GM18909 (cell line): ENCODE measurements around the gene CLIC3.
"Not testable (repeated sequence)": the region's sequence is repeated elsewhere in the genome, so short reads cannot be mapped to it uniquely, and the experiment has no call there.

Experiments used
- ATAC-seq: cut with Tn5 transposase; IDR thresholded peaks from one replicate; pipeline ENCODE4 v1.9.1; 2021; ENCODE audit warnings: mild to moderate bottlenecking; ENCODE audit not compliant: unreplicated experiment, poor library complexity

The CLIC3 gene, protein sequence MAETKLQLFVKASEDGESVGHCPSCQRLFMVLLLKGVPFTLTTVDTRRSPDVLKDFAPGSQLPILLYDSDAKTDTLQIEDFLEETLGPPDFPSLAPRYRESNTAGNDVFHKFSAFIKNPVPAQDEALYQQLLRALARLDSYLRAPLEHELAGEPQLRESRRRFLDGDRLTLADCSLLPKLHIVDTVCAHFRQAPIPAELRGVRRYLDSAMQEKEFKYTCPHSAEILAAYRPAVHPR

DNA sequence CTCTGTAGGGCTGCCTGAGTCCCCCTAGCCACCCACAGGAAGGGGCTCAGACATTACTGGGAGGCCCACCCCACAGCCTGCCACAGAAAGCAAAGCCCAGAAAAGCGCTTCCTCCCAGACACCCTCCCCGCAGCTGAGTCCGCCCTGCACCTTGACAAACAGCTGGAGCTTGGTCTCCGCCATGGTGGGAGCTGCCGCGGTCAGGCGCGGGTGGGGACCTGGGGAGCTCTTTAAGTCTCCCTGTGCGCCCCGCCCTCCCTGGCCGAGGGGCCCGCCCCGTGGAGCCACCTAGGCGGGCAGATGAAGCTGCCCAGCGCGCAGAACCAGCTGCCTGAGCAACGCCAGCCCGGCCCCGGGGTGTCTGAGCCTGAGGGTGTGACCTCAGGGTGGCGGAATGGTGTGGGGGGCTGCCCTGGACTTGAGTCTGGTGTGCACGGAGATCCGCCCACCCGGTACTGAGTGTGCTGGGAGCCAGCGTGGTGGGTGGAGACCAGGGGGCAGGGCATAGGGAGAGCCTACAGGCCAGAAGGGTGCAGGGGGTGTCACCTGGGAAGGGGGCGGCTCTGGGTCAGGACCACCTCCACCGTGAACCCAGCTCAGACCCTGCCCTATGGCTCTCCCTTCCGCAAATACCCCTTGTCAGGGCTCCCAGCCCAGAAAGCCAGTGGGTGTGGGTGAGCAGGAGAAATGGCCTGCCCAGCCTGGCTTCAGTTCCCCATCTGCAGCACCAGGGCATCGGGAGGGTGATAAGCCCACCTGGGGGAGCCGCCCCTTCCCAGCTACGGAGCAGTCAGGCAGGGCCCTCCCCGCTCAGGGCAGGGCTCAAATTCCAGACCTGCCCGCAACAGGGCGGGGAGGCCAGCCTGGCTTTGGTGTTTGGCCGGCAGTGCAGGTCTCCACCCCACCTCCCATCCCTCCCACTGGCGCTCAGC, at the start of gene CLIC3:
Gene CLIC3, minus strand, starts transcription at position 208 of the 932 bp plus-strand sequence. Its CDS starts 25 bp downstream, at position 183.
- ATAC-seq: no peak

DNA sequence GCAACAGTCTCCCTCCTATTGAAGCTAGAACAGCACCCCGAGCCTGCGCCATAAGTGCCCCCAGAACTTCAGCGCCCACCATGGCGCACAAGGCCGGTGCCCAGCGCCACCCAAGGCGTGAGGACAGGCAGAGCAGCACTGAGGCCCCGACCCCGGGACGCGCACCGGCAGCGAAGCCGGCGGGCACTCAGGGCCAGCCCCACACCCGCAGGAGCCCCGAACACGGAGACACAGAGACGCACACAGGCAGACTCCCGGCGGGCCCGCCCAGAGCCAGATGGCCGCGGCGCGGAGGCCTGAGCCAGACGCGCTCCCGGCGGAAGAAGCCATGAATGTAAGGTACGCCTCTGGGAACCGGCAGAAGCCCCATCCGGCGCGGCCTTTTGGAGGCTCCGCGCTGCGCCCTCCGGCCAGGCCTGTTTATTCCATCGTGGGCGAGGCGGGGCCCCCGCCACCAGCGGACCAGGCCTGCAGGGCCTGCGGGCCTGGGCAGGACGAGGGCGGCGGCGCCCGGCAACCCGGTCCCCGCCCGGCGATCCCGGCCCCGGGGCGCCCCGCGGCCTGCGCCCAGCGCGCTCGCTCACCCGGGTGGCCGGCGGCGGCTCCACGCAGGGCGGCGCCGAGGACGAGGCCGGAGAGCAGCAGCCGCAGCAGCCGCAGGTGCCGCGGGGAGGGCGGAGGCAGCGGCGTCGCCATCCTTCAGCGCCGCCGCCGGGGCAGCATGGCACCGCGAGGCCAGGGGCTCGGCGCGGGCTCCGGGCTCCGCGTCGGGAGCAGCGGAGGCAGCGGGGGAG, 49.1 kb upstream of the CLIC3 start:
- ATAC-seq: no peak

- ATAC-seq: no peak
These were observed 48.3 kb upstream of the CLIC3 start for GRCh38 chr9:137044502-137045177.

DNA sequence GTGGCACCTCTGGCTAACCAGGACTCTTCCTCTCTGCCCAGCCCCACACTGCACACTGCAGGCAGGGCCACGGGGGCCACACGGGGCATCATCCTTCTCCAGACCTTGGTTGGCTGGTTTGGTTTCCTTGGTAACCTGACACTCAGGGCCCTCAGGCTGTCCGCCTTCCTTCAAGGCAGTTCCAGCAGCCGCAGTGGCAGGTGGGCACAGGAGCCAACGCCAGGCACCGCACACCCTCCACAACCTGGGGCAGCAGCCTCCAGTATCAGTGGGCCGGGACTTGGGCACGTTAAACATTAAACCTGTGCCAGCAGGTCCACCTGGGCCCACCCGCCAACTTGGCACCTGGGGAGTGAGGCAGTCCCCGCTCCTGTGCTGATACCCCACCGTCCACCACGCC, 47.7 kb upstream of the CLIC3 start:
- ATAC-seq: no peak

DNA sequence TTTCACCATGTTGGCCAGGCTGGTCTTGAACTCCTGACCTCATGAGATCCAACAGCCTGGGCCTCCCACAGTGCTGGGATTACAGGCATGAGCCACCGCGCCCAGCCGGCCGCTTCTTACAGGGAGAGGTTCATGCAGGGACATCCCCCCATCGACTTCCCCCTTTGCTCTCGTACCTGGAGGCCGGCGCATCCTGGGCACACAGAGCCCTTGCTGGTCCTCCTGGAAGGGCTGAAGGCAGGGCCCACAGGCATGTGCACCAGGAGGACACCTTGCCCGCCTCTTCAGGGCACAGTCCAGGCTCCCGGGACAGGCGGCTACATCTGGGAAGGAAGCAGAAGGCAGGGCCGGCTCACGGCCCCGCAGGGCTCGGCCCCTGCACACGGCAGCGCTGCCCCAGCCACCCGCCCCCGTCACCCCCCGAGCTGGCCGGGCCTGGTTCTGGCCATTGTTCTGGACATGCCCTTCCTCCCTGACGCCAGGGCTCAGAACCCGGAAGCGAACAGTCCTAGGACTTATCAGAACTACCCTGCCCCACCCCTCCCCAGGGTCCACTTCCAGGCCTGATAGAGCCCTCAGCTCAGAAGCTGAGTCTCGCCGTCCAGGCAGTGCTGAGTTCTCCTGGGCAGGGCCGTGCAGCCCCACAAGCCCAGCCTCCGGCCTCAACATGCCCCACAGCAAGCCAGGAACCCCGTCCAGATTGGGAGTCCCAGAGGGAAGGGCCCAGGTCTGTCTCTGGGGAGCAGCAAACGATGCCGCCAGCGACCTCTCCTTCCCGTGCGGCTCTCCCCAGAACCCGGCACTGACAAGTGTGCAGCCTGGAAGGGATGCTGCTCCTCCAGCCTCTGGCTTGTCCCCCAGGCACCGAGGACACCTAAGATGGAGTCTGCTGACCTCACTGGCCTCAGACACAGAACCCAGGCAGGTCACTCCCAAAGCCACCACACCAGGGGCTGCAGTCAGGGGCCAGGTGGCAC, 46.7 kb upstream of the CLIC3 start:
- no peak for ATAC-seq

DNA sequence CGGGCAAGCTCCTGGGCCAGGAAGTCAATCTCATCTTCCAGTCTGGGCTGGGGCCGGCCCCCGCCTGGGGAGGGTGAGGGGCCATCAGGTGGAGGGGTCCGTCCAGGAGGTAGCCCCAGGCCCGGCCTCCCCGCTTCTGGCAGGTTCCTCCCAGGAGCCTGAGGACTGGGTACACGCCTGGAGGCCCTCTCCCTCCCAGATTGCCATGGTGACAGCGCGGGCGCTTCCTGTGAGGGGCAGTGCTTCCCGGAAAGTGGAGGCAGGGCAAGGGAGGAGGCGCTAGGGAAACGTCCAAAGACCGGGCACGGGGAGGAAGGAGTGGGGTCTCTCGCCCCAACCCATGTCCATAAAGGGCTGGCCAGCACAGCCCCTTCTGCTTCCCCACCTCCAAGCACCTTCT, 44.8 kb upstream of the CLIC3 start:
- no peak for ATAC-seq

DNA sequence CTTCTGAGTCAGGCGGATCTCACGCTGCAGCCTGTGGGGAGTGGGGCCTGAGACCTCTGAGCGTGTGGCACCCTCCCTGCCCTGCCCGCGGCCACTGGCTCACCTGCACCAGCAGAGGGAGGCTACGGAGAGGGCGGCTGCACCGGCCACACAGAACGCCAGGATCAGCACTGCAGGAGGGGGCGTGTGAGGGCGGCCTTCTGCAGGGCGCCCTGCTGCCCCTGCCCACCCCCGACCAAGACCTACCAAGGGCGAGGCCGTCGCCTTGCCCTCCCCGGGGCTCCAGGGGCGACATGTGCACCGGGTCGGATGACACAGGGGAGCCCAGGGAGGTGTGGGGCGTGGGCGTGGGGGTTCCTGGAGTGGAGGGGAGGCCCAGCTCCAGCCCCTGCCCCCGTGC, 44.2 kb upstream of the CLIC3 start:
- no peak for ATAC-seq

DNA sequence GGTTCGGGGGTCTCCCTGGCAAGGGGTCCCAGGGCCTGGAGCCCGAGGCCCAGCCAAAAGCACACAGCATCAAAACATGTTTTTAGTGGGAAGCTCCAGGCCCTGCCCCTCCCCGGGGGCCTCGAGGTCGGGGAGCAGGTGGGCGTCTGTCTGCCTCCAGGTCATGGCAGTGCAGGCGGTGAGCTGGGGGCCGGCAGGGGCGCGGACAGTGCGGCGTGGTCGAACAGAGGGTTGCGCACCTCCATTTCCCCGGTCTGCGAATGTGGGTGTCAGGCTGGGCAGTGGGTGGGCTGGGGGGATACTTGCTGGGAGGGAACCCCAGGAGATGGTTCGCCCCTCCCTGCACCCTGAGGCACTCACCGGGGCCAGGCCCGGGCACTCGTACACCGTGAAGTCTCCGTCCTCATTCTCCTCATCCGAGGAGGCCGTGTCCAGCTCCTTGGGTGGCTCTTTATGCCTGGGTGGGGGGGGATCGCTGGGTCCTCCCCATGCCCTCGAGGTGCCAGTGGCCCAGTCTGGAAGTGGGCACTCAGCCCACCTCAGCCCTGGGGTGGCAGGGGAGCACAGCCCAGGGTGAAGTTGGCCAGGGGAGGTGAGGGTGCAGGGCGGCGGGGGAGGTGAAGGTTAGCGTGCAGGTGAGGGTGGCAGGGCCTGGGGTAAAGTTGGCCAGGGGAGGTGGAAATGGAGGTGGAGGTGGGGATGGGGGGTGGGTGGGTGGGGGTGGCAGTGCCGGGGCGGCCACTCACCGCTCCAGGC, 43.4 kb upstream of the CLIC3 start:
- ATAC-seq: no peak

DNA sequence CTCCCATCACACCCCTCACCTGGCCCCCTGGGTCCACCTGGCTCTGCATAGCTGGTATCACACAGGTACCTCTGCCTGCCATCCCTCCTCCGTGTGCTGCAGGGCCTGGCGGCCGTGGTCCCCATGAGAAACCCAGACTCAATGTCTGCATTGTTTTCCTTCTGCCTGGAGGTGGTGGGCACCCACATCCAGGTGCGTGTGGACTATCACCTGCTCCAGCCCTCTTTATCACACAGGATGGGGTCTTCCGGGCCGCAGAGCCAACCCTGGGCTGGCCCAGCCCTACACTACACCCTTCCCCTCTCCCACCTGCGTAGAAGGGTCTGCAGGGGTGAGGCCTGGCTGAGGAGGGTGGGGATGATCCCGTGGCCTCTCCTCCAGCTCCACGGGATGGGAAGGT, 42.5 kb upstream of the CLIC3 start:
- ATAC-seq: no peak

DNA sequence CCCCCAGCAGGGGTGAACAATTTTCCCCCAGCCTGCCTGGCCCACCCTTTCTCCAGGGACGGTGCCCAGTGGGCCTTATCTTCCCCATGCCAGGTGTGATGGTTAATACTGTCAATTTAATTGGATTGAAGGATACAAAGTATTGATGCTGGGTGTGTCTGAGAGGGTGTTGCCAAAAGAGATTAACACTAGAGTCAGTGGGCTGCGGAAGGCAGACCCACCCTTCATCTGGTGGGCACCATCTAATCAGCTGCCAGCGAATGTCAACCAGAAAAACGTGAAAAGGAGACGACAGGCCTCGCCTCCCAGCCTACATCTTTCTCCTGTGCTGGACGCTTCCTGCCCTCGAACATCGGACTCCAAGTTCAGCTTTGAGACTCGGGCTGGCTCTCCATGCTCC, 41.1 kb upstream of the CLIC3 start:
- ATAC-seq: no peak

GRCh38 chr9:137037035-137037434, 40.7 kb upstream of the CLIC3 start:
- ATAC-seq: no peak

DNA sequence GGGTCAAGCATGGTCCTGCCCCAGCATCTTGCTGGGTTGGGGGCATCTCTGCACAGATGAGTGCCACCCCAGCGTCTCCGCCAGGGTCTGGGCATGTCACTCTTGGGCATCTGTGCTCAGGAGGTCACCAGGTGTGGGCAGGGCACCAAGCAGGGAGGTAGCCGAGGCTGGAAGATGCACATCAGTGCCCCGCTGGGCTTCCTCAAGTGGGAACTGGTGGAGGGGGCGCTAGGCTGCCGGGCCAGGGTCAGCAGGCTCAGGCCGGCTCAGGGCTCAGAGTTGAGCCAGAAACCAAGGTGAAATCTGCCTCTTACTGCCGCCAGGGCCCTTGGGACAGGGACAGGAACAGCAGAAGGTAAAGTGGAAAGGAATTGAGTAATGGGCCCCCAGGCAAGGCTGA, 39.6 kb upstream of the CLIC3 start:
- ATAC-seq: no peak

DNA sequence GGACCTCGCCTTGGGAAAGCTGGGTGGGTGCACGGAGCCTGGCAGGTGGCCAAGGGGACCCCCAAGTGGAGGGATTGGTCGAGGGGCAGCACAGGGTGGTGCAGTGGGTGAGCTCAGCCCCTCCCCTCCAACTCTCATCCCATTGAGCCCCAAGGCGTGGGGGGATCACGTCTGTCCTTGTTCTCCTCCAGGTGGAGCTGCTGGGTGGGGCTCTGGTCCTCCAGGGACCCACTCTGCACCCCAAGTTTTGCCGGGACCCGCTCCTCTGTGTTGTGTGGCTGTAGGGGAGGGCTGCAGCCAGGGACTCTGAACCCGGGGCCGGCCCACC, 39.1 kb upstream of the CLIC3 start:
- no peak for ATAC-seq

- ATAC-seq: peak; percentile 53
These were observed 38.5 kb upstream of the CLIC3 start for GRCh38 chr9:137034709-137035506.

- no peak for ATAC-seq
These were observed 37.8 kb upstream of the CLIC3 start for GRCh38 chr9:137034039-137034708.

DNA sequence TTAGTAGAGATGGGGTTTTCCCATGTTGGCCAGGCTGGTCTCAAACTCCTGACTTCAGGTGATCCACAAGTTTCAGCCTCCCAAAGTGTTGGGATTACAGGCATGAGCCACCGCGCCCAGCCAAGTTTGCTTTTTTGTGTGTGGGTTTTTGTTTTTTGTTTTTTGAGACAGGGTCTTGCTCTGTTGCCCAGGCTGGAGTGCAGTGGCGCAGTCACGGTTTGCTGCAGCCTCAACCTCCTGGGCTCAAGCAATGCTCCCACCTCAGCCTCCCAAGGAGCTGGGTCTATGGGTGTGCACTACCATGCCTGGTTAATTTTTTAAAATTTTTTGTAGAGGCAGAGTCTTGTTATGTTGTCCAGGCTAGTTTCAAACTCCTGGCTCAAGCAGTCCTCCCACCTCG, 37.1 kb upstream of the CLIC3 start:
- ATAC-seq: not testable (repeated sequence)

DNA sequence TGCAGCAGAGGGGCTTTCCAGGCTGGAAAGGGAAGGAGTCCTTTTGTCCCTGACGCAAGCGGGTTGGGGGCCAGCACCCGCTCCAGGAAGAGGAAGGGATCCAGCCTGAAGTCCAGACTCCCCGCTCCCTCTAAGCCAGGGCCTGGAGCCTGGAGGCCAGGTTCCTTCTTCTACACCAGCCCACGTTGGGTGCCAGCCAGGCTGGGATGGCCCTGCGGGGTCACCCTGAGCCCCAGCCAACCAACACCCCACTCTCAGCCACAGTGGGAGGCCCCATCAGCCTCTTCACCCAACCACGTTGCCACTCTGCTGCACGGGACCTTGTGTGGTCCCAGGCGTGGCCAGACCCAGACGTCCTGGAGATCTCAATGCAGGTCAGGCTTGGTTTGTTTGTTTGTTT, 36.5 kb upstream of the CLIC3 start:
- no peak for ATAC-seq
